ENCODE results near the gene ADRA2B. TPM values are rescaled to one million over a fixed set of nuclear protein-coding genes. Genes with fewer than 3 reads are reported as not detected.

Gene ADRA2B
- total and polyA plus RNA-seq, 8 donors, result 0.15 to 2.9 (median 0.44) TPM; not detected in 2

DNA sequence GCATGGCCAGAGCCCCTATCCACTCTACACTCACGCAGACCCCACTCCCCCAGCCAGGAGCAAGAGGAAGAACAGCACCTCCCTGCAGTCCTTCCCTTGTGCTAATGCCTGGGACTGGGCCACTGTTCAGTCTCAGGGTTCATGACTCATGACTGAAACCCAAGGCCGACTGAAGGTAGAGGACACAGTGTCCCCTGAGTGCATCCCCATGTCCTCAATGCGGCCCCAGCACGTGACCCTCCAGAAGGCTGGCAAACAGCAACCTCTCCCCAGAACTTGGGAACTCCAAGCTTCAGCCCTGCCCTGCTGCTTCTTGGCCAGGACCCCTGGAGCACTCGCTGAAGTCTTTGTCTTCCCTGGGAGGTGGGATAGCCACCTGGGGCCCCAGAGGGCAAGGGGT, 6.0 kb upstream of the ADRA2B start:
- Histone ChIP-seq H3K27ac (no peak overlapping the region), H3K27me3 (peaks cover 5 to 62% (median 9%) of the 10 kb centered on the region in 3 donors), H3K4me1 (peaks cover under 1 to 5% (median 4%) of the 10 kb centered on the region in 4 donors), H3K36me3 (no peaks in the 10 kb centered on the region), H3K9me3 (no peaks in the 10 kb centered on the region), H3K4me3 (no peak overlapping the region)
- intact Hi-C loops (cut with DNase I; ENCODE audit: low total_unique reads), result no loop called here
- 80 to 91% (median 86%) methylated on average over 4 to 5 of the region's 5 CpGs for WGBS, 5 donors
- no peak for TF ChIP-seq POLR2AphosphoS5 (IDR thresholded peaks at IDR 0.05)
- TF ChIP-seq EP300 (IDR thresholded peaks at IDR 0.05), result no peak
- TF ChIP-seq POLR2A (IDR thresholded peaks at IDR 0.05), result no peak
- TF ChIP-seq, protein P1, sequence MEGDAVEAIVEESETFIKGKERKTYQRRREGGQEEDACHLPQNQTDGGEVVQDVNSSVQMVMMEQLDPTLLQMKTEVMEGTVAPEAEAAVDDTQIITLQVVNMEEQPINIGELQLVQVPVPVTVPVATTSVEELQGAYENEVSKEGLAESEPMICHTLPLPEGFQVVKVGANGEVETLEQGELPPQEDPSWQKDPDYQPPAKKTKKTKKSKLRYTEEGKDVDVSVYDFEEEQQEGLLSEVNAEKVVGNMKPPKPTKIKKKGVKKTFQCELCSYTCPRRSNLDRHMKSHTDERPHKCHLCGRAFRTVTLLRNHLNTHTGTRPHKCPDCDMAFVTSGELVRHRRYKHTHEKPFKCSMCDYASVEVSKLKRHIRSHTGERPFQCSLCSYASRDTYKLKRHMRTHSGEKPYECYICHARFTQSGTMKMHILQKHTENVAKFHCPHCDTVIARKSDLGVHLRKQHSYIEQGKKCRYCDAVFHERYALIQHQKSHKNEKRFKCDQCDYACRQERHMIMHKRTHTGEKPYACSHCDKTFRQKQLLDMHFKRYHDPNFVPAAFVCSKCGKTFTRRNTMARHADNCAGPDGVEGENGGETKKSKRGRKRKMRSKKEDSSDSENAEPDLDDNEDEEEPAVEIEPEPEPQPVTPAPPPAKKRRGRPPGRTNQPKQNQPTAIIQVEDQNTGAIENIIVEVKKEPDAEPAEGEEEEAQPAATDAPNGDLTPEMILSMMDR (IDR thresholded peaks at IDR 0.05), result no peak
- DNase-seq, result no peak

DNA sequence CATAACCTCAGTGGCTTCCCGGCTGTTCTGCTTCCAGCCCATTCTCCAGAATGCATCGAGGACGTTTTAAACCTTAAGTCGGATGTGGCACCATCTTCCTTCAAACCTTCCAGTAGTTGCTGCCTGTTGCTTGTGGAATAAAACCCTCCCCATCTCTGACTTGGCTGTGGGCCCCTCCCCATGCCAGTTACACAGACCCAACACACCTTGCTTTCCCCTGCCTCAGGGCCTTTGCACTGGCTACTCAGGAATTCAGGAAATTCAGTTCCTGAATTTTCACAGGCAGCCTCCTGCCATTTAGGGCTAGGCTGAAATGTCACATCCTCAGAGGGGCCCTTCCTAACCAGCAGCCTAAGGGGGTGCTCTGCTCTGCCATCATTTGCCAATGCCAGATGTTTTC, 5.0 kb upstream of the ADRA2B start:
- 87 to 95% (median 91%) methylated on average over 4 of the region's 4 CpGs for WGBS, 5 donors
- no peak overlapping the region for H3K4me3 ChIP-seq

DNA sequence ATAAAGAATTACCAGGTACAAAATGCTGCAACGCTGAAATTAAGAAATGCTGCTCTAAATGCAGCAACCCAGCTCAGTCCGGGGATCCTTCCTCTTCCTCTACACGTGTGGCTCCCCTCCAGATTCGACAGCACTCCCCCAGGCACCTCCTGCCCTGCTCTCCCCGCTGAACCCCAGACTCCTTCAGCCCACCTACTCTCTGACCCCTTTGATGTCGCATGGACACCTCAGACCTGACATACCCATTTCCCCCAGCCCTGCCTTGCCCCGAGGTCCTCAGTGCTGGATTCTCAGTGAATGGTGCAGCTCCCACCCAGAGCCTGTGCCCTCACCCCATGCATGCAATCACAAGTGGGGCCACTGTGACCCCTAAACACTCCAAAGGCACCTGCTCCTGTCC, 4.6 kb upstream of the ADRA2B start:
- Histone ChIP-seq H3K4me1 (peaks cover 15 to 18% (median 17%) of the 10 kb centered on the region in 4 donors), H3K27me3 (peaks cover 5 to 76% (median 18%) of the 10 kb centered on the region in 3 donors), H3K27ac (no peak overlapping the region), H3K4me3 (no peak overlapping the region), H3K9me3 (no peaks in the 10 kb centered on the region), H3K36me3 (no peaks in the 10 kb centered on the region)
- 66 to 72% (median 68%) methylated on average over 7 of the region's 7 CpGs for WGBS, 5 donors
- intact Hi-C loops (cut with DNase I; ENCODE audit: low total_unique reads), result no loop called here
- DNase-seq, result no peak
- TF ChIP-seq EP300 (IDR thresholded peaks at IDR 0.05) (no peak), POLR2A (IDR thresholded peaks at IDR 0.05) (no peak), POLR2AphosphoS5 (IDR thresholded peaks at IDR 0.05) (no peak)
- TF ChIP-seq, protein P1 (IDR thresholded peaks at IDR 0.05), result no peak

More for the DNA sequence above, 5.0 kb upstream of the ADRA2B start:
- TF ChIP-seq, protein P1 (IDR thresholded peaks at IDR 0.05), result no peak
- no peak for TF ChIP-seq POLR2A (IDR thresholded peaks at IDR 0.05)
- TF ChIP-seq EP300 (IDR thresholded peaks at IDR 0.05), result no peak
- TF ChIP-seq POLR2AphosphoS5 (IDR thresholded peaks at IDR 0.05), result no peak
- H3K36me3 ChIP-seq, result no peaks in the 10 kb centered on the region
- intact Hi-C loops (cut with DNase I; ENCODE audit: low total_unique reads), result no loop called here
- H3K27me3 ChIP-seq, result peaks cover 5 to 72% (median 14%) of the 10 kb centered on the region in 3 donors
- no peaks in the 10 kb centered on the region for H3K9me3 ChIP-seq
- no peak for DNase-seq
- no peak overlapping the region for H3K27ac ChIP-seq
- H3K4me1 ChIP-seq, result peaks cover 11 to 14% (median 13%) of the 10 kb centered on the region in 4 donors

DNA sequence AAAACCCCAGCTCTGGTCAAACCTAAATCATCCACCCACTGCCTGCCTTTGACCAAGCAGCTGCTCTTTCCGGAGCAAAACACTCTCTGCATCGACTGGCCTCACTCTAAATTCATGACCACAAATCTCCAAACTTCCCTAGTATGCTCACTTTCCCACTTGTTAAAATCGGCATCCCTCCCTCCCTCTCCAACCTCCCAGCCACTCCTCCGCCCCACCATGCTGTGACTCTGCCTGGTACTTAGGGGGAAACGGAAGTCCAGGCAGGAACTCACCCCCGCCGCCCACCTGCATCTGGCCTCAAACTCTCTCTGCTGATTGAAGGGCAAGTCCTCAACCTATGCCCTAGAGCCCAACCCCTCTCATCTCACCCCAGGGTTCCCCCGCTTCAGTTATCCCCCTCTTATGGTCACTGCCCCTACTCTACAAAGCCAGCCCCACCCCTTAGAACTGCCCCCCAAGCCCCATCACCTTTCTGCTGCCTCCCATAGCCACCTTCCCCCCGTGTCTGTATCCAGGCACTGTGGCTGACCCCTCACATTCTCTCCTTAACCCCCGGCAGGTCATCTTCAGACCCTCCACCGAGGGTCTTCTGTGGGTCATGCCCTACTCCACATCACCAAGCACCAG, 3.8 kb upstream of the ADRA2B start:
- peaks cover 5 to 84% (median 26%) of the 10 kb centered on the region in 3 donors for H3K27me3 ChIP-seq
- peaks cover 18 to 22% (median 20%) of the 10 kb centered on the region in 4 donors for H3K4me1 ChIP-seq
- WGBS, 5 donors, result 45 to 50% (median 49%) methylated on average over 11 of the region's 11 CpGs
- TF ChIP-seq EP300 (IDR thresholded peaks at IDR 0.05), result no peak
- TF ChIP-seq POLR2A (IDR thresholded peaks at IDR 0.05), result no peak
- TF ChIP-seq POLR2AphosphoS5 (IDR thresholded peaks at IDR 0.05), result no peak
- TF ChIP-seq, protein P1 (IDR thresholded peaks at IDR 0.05), result no peak
- DNase-seq, result no peak
- no peaks in the 10 kb centered on the region for H3K36me3 ChIP-seq
- H3K4me3 ChIP-seq, result no peak overlapping the region
- H3K9me3 ChIP-seq, result no peaks in the 10 kb centered on the region
- no peak overlapping the region for H3K27ac ChIP-seq
- intact Hi-C loops (cut with DNase I; ENCODE audit: low total_unique reads), result no loop called here

All from stomach (tissue), 9 donors.